HCEC 1CT (cell line): ENCODE data around the gene CRB1.
"Not testable (repeated sequence)": the region's sequence is repeated elsewhere in the genome, so short reads cannot be mapped to it uniquely, and the experiment has no call there.

ENCODE experiments used
- DNase-seq: peaks from one replicate; pipeline ENCODE4 v3.0.0-alpha.2; 2017

CRB1 gene

GRCh38 chr1:197466813-197467212 is 198.8 kb downstream of the CRB1 start:
- no peak for DNase-seq

- DNase-seq, result peak; percentile 16
Measured at GRCh38 chr1:197467881-197468280, 199.8 kb downstream of the CRB1 start.

DNA sequence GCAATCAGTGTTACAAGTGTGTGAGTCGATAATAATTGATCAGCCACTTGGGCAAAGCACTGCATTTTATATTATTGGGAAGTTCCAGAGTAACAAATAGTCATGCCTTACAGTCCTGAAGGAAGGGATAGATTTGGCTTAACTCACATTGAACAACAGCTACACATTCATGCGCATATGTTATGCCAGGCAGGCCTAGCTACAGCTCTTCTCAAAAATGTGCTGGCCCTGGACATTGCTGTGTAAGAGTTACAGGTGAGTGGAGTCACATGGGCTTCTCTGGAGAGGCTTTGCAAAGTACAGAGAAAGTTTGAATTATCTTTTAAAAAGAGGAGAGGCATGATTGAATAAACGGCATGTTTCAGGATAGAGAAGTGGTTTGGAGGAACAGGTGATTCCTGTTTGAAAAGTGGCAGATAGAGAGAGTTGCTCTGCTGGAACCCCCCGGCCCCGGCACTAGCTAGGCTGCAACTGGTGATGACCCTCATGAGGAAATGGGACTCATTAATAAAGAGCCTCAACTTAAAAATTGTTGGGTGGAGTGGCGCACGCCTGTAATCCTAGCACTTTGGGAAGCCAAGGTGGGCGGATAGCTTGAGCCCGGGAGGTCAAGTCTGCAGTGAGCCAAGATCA is 200.6 kb downstream of the CRB1 start:
- no peak for DNase-seq

DNA sequence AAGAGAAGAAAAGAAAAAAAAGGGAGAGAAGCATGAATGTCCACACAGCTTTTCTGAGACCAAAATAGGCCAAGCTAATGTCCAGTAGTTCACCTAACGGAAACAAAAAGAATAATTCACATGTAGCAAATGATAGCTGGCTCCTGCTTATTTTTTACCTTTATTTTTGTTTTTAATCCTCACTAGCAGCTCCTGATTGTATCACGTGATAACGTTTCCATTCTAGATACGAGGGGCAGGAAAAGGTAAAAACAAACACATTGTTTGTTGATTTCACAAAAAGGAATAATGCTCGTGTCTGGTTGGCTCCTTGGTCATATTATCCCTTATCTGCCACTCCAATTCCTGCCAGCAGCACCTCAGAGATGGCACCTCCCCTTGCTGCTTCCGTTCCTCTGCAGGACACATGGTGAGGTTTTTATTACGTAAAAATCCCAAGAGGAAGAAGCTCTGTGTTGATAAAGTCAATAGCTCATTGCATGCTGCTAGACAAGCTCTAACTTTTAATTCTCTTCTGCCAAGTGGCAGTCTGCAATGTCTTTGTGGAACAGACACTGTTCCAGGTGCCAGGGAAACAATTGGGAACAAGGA is 201.7 kb downstream of the CRB1 start:
- no peak for DNase-seq

DNA sequence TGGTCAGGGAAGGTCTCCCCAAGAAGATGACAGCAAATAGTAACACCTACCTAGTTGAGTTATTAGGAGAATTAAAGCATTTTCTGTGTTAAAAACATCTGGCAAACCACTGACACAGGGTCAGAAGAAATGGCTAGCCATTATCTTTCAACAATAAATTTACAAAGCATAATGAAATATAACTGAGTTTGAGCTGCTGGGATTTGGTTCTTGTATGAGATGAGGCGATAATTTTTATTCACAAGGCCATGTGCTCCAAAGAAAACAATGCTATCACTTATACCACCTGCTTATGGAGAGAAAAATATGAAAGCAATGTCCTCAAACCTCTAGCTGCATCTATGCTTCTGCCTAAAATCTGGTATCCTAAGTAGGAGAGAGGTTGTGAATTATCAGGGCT is 202.3 kb downstream of the CRB1 start:
- DNase-seq, result no peak

GRCh38 chr1:197471248-197471985 is 203.4 kb downstream of the CRB1 start:
- no peak for DNase-seq

- DNase-seq, result no peak
Measured at GRCh38 chr1:197472141-197472540, 204.1 kb downstream of the CRB1 start.

DNA sequence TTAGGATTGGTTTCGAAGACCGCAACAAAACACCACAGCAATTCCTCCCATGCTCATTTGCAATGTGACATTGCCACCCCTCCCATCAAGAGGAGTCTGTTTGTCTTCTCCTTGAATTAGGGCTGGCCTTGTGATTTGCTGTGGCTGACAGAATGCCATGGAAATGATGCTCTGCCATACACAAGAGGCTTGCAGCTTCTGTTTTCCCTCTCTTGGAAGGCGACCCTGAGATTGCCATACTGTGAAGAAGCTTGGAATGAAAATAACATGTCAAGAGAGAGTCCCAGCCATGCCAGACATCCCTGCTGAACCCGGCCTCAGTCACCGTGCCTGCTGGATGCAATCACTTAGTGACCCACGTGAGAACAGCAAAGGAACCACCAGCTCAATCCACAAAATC is 212.4 kb downstream of the CRB1 start:
- DNase-seq, result no peak

DNA sequence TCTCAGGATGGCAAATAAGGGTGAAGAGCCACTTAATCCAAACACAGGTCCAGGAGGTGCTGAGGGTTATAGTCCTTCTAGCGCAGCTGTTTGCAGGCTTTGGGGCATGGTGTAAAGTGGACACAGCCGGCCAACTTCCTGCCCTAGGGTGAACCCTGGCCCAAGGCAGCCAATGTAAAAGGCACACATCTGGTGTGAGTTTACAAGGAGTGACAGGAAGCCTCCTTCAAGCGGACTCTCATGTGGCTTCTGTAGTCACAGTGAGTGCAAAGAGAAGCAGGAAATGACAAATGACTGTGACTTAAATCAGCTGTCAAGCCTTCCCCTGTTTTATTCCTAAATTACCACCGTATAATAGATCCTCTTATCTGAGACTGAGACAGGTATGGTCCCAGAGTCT is 213.0 kb downstream of the CRB1 start:
- DNase-seq, result peak; percentile 39

DNA sequence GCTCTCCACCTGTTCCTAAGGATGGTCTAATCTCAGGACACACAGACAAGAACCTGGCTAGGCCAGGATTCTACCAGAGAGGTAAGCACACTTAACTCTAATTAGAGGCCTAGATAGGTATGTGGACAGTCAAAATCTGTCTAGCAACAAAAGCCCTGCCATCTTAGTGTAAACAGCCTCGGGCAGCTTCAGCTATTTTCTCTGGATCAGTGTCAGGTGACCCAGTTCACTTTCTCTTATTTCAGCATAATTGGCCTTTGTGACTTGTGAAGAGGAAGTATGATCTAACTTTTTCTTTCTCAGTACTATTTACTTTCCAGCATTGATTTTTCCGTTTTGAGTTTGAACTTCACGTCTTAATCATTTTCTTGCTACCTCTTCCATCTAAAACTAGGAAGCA is 217.7 kb downstream of the CRB1 start:
- DNase-seq, result no peak

GRCh38 chr1:197486946-197487345 is 218.9 kb downstream of the CRB1 start:
- DNase-seq, result no peak

DNA sequence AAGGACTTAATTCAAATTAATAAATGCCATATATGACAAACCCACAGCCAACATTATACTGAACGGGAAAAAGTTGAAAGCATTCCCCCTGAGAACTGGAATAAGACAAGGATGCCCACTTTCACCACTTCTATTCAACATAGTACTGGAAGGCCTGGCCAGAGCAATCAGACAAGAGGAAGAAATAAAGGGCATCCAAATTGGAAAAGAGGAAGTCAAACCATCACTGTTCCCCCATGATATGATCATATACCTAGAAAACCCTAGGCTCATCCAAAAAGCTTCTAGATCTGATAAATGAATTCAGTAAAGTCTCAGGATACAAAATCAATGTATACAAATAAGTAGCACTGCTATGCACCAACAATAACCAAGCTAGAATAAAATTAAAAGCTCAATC is 223.5 kb downstream of the CRB1 start:
- DNase-seq, result not testable (repeated sequence)

DNA sequence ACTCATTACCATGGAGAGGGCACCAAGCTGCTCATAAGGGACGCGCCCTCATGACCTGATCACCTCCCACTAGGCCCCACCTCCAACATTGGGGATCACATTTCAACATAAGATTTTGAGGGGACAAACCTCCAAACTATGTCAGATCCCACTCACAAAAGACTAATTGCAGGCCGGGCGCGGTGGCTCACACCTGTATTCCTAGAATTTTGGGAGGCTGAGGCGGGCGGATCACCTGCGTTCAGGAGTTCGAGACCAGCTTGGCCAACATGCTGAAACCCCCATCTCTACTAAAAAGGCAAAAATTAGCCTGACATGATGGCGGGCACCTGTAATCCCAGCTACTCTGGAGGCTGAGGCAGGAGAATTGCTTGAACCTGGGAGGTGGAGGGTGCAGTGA is 228.7 kb downstream of the CRB1 start:
- DNase-seq, result no peak

GRCh38 chr1:197510691-197511378 is 242.8 kb downstream of the CRB1 start:
- no peak for DNase-seq

DNA sequence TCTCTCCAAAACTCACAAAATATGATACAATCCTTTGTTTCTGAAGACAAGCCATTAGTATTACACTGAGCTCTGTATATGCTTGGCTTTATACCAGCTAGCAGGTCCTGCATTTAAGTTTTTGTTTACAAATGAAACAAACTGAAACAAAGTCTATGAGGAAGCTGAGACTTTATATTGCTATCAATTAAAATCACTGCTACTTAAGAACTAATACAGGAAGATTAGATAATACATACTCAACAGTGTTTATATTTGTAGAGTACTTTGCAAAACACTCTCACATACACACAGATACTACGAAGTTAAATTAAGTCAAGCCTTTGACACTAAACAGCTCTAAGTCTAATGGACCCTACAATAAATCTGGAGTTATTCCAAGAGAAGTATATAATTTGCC is 247.4 kb downstream of the CRB1 start:
- no peak for DNase-seq

- peak; percentile 23 for DNase-seq
Measured at GRCh38 chr1:197519741-197520334, 251.8 kb downstream of the CRB1 start.

GRCh38 chr1:197521118-197521739 is 253.2 kb downstream of the CRB1 start:
- DNase-seq, result peak; percentile 30

- DNase-seq, result peak; percentile 61
Measured at GRCh38 chr1:197526736-197527371, 258.8 kb downstream of the CRB1 start.
